Effector memory CD4-positive, alpha-beta T cell (primary cell): ENCODE measurements around the gene ARG1.

ENCODE experiments used
- DNase-seq, 3 donors: peaks; one replicate each; pipeline ENCODE4 v3.0.0-alpha.2; 2020
- H3K27ac ChIP-seq: 2 replicates; pipeline ENCODE4 v1.7.0; 2013; ENCODE audit warnings: mild to moderate bottlenecking, low read length, moderate library complexity; ENCODE audit not compliant: insufficient read depth, poor library complexity, severe bottlenecking
- H3K27me3 ChIP-seq: replicated peaks from 2 replicates; pipeline ENCODE4 v1.7.0; 2013; ENCODE audit warnings: mild to moderate bottlenecking, low read length; ENCODE audit not compliant: insufficient read depth, control insufficient read depth, poor library complexity, severe bottlenecking
- H3K36me3 ChIP-seq: 2 replicates; pipeline ENCODE4 v1.7.0; 2013; ENCODE audit warnings: mild to moderate bottlenecking, low read length, moderate library complexity; ENCODE audit not compliant: control insufficient read depth, insufficient read depth
- H3K4me1 ChIP-seq: 2 replicates; pipeline ENCODE4 v1.7.0; 2013; ENCODE audit warnings: low read length, mild to moderate bottlenecking; ENCODE audit not compliant: control insufficient read depth, insufficient read depth, poor library complexity, severe bottlenecking
- H3K4me3 ChIP-seq: 2 replicates; pipeline ENCODE4 v1.7.0; 2013; ENCODE audit warnings: low read length, low read depth, mild to moderate bottlenecking; ENCODE audit not compliant: insufficient read depth, poor library complexity, severe bottlenecking
- H3K9me3 ChIP-seq: 2 replicates; pipeline ENCODE4 v1.7.0; 2013; ENCODE audit warnings: mild to moderate bottlenecking, low read length, moderate library complexity; ENCODE audit not compliant: control insufficient read depth

The ARG1 gene

DNA sequence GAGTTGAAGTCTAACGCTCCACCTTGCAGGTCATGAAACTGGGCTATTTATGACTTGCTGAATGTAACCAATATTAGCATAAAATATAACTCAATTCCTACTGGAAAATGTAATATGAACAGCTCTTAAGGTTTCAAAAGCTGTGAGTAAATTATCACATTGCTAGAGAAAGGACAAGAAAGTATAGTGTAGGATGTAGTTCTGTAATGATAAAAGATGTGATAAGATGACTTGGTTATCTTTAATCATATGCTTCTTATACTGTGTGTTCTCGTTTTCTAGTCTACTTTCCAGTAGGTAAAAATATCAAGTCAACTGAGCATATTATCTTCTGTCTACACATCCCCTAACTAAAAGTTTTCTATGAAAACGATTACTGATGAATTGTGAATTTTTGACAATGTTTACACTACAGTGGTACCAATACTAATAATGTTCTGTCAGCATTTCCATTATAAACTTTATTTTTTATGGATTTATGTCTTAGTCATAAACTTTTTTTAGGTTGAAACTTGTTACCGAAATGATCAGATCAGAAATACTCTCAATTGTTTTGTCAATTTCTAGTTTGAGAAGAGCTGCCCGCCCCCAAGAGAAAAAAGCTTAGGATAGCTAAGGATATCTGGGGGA, 40.4 kb downstream of the ARG1 start:
- no peak overlapping the region for H3K27ac ChIP-seq
- H3K4me1 ChIP-seq: no peaks in the 10 kb centered on the region
- H3K27me3 ChIP-seq: no peaks in the 10 kb centered on the region
- H3K4me3 ChIP-seq: no peak overlapping the region
- H3K36me3 ChIP-seq: peaks cover 81% of the 10 kb centered on the region
- H3K9me3 ChIP-seq: no peaks in the 10 kb centered on the region
- DNase-seq: no peak

- H3K27ac ChIP-seq: no peak overlapping the region
These were observed 42.2 kb downstream of the ARG1 start for GRCh38 chr6:131615275-131615674.

DNA sequence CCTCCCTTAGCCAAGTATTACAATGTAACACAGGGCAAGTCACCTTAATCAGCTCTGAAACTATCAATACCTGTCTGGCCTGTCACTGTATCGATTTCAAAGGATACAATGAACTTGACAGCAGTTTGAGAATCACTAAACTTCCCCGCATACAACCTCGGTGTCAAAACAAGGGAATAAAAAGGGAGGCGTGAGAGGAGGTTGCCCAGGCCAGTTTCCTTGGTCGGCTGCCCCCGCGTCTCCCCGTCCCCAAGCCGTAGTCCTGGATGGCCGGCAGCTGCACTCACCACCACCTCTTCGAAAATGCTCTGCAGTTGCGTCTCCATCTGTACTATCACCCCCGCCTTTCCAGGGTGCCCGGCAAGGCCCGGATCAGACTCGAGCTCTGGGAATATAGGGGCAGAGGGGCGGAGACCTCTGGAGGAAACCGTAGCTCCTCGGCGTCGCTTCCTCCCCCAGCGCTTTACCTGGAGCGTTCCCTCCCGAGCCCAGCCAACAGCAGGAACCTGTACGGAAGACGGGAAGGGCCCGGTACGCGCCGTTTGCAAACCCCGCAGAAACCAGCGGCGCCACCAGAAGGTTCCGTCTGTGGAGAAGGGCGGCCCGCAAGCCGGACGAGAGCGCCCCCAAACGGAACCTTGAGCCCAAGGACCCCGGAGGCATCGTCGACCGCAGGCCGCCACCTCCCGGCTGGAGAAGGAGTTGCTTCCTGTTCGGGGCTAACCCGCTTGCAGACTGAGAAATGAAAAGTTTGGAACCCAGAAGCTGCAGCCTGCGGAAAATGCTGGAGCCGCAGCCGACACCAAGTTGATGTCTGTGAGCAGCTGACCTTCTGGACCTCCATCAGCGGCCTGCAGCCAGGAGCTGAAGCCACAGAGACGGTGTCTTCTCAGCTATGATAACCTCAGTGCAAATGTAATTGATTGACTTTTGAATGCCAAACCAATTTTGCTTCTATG, 55.0 kb downstream of the ARG1 start, which contains the start of gene MED23:
TSS of gene MED23 (minus strand) at position 519 of the 959 bp plus-strand sequence. CDS start at position 326, 193 bp downstream.
- Histone ChIP-seq H3K4me1 (peaks cover 4% of the 10 kb centered on the region), H3K9me3 (no peaks in the 10 kb centered on the region), H3K27ac (peak within 1 kb of the TSS; percentile 69), H3K27me3 (no peaks in the 10 kb centered on the region), H3K4me3 (peak within 1 kb of the TSS; percentile 83), H3K36me3 (peaks cover 26% of the 10 kb centered on the region)
- DNase-seq: peak; percentile 88 to 91 (median 90)

More at GRCh38 chr6:131615275-131615674, 42.2 kb downstream of the ARG1 start:
- DNase-seq: no peak
- Histone ChIP-seq H3K36me3 (peaks cover 81% of the 10 kb centered on the region), H3K9me3 (no peaks in the 10 kb centered on the region), H3K4me3 (no peak overlapping the region), H3K4me1 (no peaks in the 10 kb centered on the region), H3K27me3 (no peaks in the 10 kb centered on the region)

GRCh38 chr6:131628726-131629125, 55.7 kb downstream of the ARG1 start:
- DNase-seq: no peak
- H3K4me3 ChIP-seq: peak overlapping the region; percentile 83
- no peaks in the 10 kb centered on the region for H3K27me3 ChIP-seq
- H3K36me3 ChIP-seq: peaks cover 19% of the 10 kb centered on the region
- no peak overlapping the region for H3K27ac ChIP-seq
- peaks cover 4% of the 10 kb centered on the region for H3K4me1 ChIP-seq
- H3K9me3 ChIP-seq: no peaks in the 10 kb centered on the region

DNA sequence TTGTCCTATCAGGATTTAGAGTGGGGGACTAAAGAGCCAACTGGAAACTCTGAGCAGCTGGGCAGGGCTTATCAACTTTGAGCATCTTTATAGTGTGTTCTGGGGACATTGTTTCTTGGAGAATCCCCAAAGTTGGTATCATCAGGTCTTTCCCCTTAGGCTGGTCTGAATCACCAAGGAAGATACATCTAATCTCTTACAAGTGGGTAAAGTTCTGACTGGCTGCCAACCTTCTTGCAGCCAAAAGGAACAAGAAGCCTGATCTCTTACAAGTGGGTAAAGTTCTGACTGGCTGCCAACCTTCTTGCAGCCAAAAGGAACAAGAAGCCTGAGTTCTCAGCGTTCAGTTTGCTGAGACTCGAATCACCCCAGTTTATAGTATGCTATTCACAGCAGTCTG, 56.6 kb downstream of the ARG1 start:
- no peak overlapping the region for H3K27ac ChIP-seq
- DNase-seq: no peak
- no peaks in the 10 kb centered on the region for H3K9me3 ChIP-seq
- peaks cover 4% of the 10 kb centered on the region for H3K4me1 ChIP-seq
- H3K27me3 ChIP-seq: no peaks in the 10 kb centered on the region
- no peak overlapping the region for H3K4me3 ChIP-seq
- H3K36me3 ChIP-seq: peaks cover 10% of the 10 kb centered on the region

DNA sequence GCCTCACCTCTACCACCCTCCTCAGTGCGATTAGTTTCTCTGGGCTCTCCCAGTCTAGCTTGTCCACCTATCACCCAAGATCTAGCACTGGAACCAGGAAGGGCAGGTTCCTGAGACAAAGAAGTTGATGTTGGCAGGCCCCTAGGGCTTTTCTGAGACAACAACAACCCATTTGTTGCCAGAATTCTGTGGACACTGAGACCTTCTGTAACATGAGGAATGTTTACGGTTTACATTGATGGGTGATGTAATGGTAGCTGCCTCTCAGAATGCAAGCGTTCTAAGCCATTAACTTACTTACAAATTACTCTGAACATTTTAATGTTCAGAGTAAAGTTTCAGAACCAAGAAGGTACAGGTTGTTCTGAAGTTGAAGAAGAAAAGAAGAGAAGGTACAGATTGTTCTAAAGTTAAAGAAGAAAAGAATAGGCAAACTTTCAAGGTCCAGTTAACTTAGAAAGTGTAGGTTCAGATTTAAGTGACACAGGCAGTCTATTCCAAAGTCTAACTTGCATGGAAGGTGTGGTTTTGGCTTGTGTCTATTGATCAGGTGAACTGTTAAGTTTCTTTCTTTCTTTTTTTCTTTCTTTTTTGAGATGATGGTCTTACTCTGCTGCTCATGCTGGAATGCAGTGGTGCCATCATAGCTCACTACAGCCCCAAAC, 58.7 kb downstream of the ARG1 start:
- H3K27ac ChIP-seq: no peak overlapping the region
- no peaks in the 10 kb centered on the region for H3K36me3 ChIP-seq
- no peaks in the 10 kb centered on the region for H3K9me3 ChIP-seq
- H3K4me1 ChIP-seq: peaks cover 4% of the 10 kb centered on the region
- H3K4me3 ChIP-seq: no peak overlapping the region
- no peaks in the 10 kb centered on the region for H3K27me3 ChIP-seq
- DNase-seq: no peak
